Measurements from ENCODE around the gene SIAH1.

- peak; percentile 69 to 90 (median 84) for TF ChIP-seq CTCF (IDR thresholded peaks at IDR 0.05)
- TF ChIP-seq POLR2A (IDR thresholded peaks at IDR 0.05), result no peak
- peak; percentile 5 for TF ChIP-seq POLR2AphosphoS5 (IDR thresholded peaks at IDR 0.05)
Measured at GRCh38 chr16:48353565-48354163, 31.5 kb downstream of the SIAH1 start.

Data from gastroesophageal sphincter (tissue), 3 donors.